Activated CD8-positive, alpha-beta T cell treated with anti-CD3 and anti-CD28 coated beads, Interleukin-2, amount 10 ng/mL, durations not matched to agents 7 days and 5 days (primary cell): ENCODE data around the gene FHDC1. TPM values are rescaled to one million over a fixed set of nuclear protein-coding genes. Genes with fewer than 3 reads are reported as not detected.

Experiments used
- ATAC-seq: fragments of 150-1000 bp; cut with Tn5 transposase; one replicate; pipeline ENCODE4 v1.10.0; 2021; ENCODE audit warnings: moderate library complexity
- CTCF ChIA-PET: fragments of 350-600 bp; sonication (Branson Sonifier 250); formaldehyde crosslinking; loops from one replicate; lab custom pipeline; 2021; ENCODE audit warnings: antibody characterized with exemption; lab: Charles Lee
- POLR2A ChIA-PET: fragments of 350-600 bp; sonication (Branson Sonifier 250); formaldehyde crosslinking; loops from one replicate; lab custom pipeline; 2021; ENCODE audit warnings: antibody characterized with exemption; lab: Charles Lee
- DNase-seq: peaks from one replicate; pipeline ENCODE4 v3.0.0-alpha.2; 2020
- H3K27ac Mint-ChIP-seq: one replicate; pipeline ENCODE4 v1.8.0; 2021; ENCODE audit warnings: mild to moderate bottlenecking, mixed read lengths
- H3K27me3 Mint-ChIP-seq: one replicate; pipeline ENCODE4 v1.8.0; 2021; ENCODE audit warnings: low read depth, mixed read lengths
- H3K36me3 Mint-ChIP-seq: one replicate; pipeline ENCODE4 v1.8.0; 2021; ENCODE audit warnings: low read depth, mixed read lengths
- H3K4me1 Mint-ChIP-seq: one replicate; pipeline ENCODE4 v1.8.0; 2021; ENCODE audit warnings: low read depth, mixed read lengths
- H3K4me3 Mint-ChIP-seq: one replicate; pipeline ENCODE4 v1.8.0; 2021; ENCODE audit warnings: mild to moderate bottlenecking, mixed read lengths
- H3K9me3 Mint-ChIP-seq: one replicate; pipeline ENCODE4 v1.8.0; 2022; ENCODE audit warnings: mixed read lengths; ENCODE audit not compliant: insufficient read depth
- total RNA-seq, 2 experiments: library from RNA; stranded (reverse); gene quantifications; one replicate each; pipeline ENCODE4 v1.2.3, GENCODE V29; 2021

Gene FHDC1
- total RNA-seq, 2 experiments from 2014 or later = 0.13 to 0.24 TPM

GRCh38 chr4:153001626-153002025 lies 65.5 kb downstream of the FHDC1 start:
- ATAC-seq (no peak), DNase-seq (no peak)
- H3K27ac Mint-ChIP-seq = no peak overlapping the region
- no peaks in the 10 kb centered on the region for H3K4me1 Mint-ChIP-seq
- no peak overlapping the region for H3K4me3 Mint-ChIP-seq
- H3K27me3 Mint-ChIP-seq = peaks cover 14% of the 10 kb centered on the region
- H3K36me3 Mint-ChIP-seq = no peaks in the 10 kb centered on the region
- CTCF ChIA-PET = no interaction called here
- POLR2A ChIA-PET = no interaction called here
- H3K9me3 Mint-ChIP-seq = no peaks in the 10 kb centered on the region

- no peak for ATAC-seq
- ChIA-PET CTCF (no interaction called here), POLR2A (no interaction called here)
- H3K27ac Mint-ChIP-seq = no peak overlapping the region
- DNase-seq = no peak
- H3K4me1 Mint-ChIP-seq = no peaks in the 10 kb centered on the region
- H3K9me3 Mint-ChIP-seq = no peaks in the 10 kb centered on the region
- H3K4me3 Mint-ChIP-seq = no peak overlapping the region
- no peaks in the 10 kb centered on the region for H3K36me3 Mint-ChIP-seq
- H3K27me3 Mint-ChIP-seq = peaks cover 14% of the 10 kb centered on the region
Observed at GRCh38 chr4:153002110-153002509, 66.0 kb downstream of the FHDC1 start.

DNA sequence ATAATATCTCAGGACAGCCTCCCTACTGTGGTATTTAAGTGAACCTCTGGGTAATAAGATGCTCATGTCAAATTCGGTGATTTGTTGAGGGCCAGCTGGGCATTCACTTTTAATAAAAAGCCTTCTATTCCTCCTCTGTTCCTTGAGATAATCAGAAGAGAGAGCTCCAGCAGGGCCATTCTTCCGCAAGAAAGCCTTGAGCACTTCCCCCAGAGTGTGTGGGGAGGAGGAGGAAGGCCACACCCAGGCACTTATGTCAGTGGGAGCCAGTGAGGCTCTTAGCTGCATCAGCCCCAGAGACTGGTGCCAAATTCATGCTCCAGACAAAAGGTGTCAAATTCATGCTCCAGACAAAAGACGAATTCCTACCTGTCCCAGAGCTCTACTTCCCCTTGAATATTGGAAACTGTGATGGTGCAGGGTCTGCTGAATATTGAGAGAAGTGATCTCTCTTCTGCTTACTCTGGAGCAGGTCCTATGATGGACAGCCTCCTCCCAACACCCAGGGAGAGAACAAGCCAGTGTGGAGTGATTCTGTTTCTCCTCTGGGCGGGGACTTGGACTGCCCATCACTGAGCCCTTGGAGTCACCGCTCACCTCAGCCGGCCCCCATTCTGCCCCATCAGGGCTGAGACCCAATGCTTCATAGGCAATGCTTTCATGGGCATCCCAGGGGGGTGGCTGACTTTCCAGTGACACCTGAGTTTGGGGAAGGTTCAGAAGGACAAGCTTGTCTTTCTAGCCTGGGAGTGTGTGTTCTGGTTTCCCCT lies 68.1 kb downstream of the FHDC1 start:
- no peak for DNase-seq
- Mint-ChIP-seq H3K36me3 (no peaks in the 10 kb centered on the region), H3K27me3 (peaks cover 13% of the 10 kb centered on the region), H3K9me3 (no peaks in the 10 kb centered on the region), H3K4me1 (no peaks in the 10 kb centered on the region), H3K27ac (no peak overlapping the region), H3K4me3 (no peak overlapping the region)
- no peak for ATAC-seq
- POLR2A ChIA-PET = interaction anchor here (0.6 kb wide), 1 partner anchor 182 kb away, joined by 3 read pairs; no protein-coding TSS in a partner anchor
- CTCF ChIA-PET = no interaction called here

DNA sequence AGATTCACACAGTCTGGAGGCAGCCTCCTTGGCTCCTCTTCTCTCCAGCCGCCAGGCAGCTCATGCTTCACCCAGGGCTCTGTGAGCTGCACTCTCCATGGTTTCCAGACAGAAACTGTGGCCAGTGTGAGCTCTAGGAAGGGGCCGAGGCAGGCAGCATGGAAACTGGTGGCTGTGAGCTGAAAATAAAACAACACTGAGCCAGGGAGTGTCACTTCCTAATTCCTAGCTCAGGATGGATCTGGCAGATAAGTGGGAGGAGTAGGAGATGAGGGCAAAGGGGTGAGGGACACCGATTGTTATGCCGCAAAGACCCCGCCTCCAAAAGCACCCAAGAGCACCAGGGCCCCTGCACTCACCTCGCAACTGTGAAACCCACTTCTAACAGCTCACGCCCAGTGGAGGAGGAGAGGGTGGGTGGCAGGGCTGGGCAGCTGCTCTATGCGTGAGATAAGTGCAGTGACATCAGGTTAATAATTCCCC lies 69.8 kb downstream of the FHDC1 start:
- Mint-ChIP-seq H3K27me3 (peaks cover 9% of the 10 kb centered on the region), H3K4me3 (no peak overlapping the region)
- CTCF ChIA-PET = no interaction called here

GRCh38 chr4:153008578-153009199 lies 72.6 kb downstream of the FHDC1 start:
- H3K36me3 Mint-ChIP-seq = no peaks in the 10 kb centered on the region
- H3K4me1 Mint-ChIP-seq = no peaks in the 10 kb centered on the region
- H3K27ac Mint-ChIP-seq = no peak overlapping the region
- DNase-seq (no peak), ATAC-seq (no peak)
- no peak overlapping the region for H3K4me3 Mint-ChIP-seq
- H3K27me3 Mint-ChIP-seq = peaks cover 2% of the 10 kb centered on the region
- no peaks in the 10 kb centered on the region for H3K9me3 Mint-ChIP-seq
- CTCF ChIA-PET = interaction anchor here (2.1 kb wide), 1 partner anchor 75 kb away, joined by 4 read pairs; no protein-coding TSS in a partner anchor
- POLR2A ChIA-PET = interaction anchor here (0.9 kb wide), 1 partner anchor 45 kb away, joined by 3 read pairs; no protein-coding TSS in a partner anchor

More for the DNA sequence above, 69.8 kb downstream of the FHDC1 start:
- Mint-ChIP-seq H3K36me3 (no peaks in the 10 kb centered on the region), H3K27ac (no peak overlapping the region), H3K4me1 (no peaks in the 10 kb centered on the region), H3K9me3 (no peaks in the 10 kb centered on the region)
- DNase-seq (no peak), ATAC-seq (no peak)
- POLR2A ChIA-PET = no interaction called here

DNA sequence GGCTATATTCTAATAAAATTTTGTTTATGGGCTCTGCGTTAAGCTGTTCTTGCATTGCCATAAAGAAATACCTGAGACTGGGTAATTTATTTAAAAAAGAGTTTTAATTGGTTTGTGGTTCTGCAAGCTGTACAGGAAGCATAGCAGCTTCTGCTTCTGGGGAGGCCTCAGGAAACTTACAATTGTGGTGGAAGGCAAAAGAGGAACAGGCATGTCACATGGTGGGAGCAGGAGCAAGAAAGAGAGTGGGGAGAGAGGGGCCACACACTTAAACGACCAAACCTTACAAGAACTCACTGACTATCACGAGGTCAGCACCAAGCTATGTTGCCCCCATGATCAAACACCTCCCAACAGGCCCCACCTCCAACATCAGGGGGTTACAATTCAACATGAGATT lies 74.0 kb downstream of the FHDC1 start:
- no peak for DNase-seq
- ChIA-PET POLR2A (no interaction called here), CTCF (interaction anchor here (2.1 kb wide), 1 partner anchor 73 kb away, joined by 4 read pairs; no protein-coding TSS in a partner anchor)
- H3K4me1 Mint-ChIP-seq = no peaks in the 10 kb centered on the region
- ATAC-seq = no peak
- no peaks in the 10 kb centered on the region for H3K9me3 Mint-ChIP-seq
- H3K27me3 Mint-ChIP-seq = peaks cover 2% of the 10 kb centered on the region
- no peak overlapping the region for H3K27ac Mint-ChIP-seq
- H3K4me3 Mint-ChIP-seq = no peak overlapping the region
- H3K36me3 Mint-ChIP-seq = no peaks in the 10 kb centered on the region

- Mint-ChIP-seq H3K4me3 (no peak overlapping the region), H3K27me3 (peaks cover 3% of the 10 kb centered on the region), H3K4me1 (no peaks in the 10 kb centered on the region), H3K36me3 (no peaks in the 10 kb centered on the region), H3K9me3 (no peaks in the 10 kb centered on the region), H3K27ac (no peak overlapping the region)
- ChIA-PET CTCF (no interaction called here), POLR2A (no interaction called here)
- ATAC-seq (no peak), DNase-seq (no peak)
Observed at GRCh38 chr4:153013202-153013977, 77.3 kb downstream of the FHDC1 start.

GRCh38 chr4:153014460-153014859 lies 78.3 kb downstream of the FHDC1 start:
- no peaks in the 10 kb centered on the region for H3K4me1 Mint-ChIP-seq
- no peaks in the 10 kb centered on the region for H3K36me3 Mint-ChIP-seq
- H3K27me3 Mint-ChIP-seq = peaks cover 3% of the 10 kb centered on the region
- DNase-seq (no peak), ATAC-seq (no peak)
- H3K27ac Mint-ChIP-seq = no peak overlapping the region
- ChIA-PET CTCF (no interaction called here), POLR2A (interaction anchor here (0.6 kb wide), 1 partner anchor 70 kb away, joined by 3 read pairs; no protein-coding TSS in a partner anchor)
- no peak overlapping the region for H3K4me3 Mint-ChIP-seq
- no peaks in the 10 kb centered on the region for H3K9me3 Mint-ChIP-seq

DNA sequence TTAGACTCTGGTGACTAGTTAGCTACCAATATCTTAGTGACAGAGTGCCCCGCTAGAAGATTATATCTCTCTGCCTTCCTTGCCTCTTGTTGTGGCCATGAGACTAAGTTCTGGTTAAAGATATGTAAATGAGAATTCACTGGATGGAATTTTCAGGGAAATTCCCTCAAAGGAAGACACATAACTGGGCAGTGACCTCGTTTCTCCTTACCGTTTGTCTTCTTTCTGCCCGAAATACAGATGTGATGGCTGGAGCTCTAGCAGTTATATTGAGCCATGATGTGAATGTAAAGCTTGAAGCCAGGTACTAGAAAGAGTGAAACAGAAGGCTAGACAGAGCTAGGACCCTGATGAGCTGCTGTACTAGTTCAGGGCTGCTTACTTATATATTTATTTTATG lies 80.5 kb downstream of the FHDC1 start:
- ChIA-PET CTCF (no interaction called here), POLR2A (no interaction called here)
- Mint-ChIP-seq H3K36me3 (no peaks in the 10 kb centered on the region), H3K27me3 (peaks cover 3% of the 10 kb centered on the region), H3K4me3 (no peak overlapping the region), H3K27ac (no peak overlapping the region), H3K9me3 (no peaks in the 10 kb centered on the region), H3K4me1 (no peaks in the 10 kb centered on the region)
- no peak for ATAC-seq
- no peak for DNase-seq

- ATAC-seq = no peak
Observed at GRCh38 chr4:153018031-153018430, 81.9 kb downstream of the FHDC1 start.

GRCh38 chr4:153018684-153019083 lies 82.6 kb downstream of the FHDC1 start:
- Mint-ChIP-seq H3K4me1 (no peaks in the 10 kb centered on the region), H3K27me3 (peaks cover 2% of the 10 kb centered on the region), H3K27ac (no peak overlapping the region), H3K4me3 (no peak overlapping the region), H3K9me3 (no peaks in the 10 kb centered on the region), H3K36me3 (no peaks in the 10 kb centered on the region)
- DNase-seq (no peak), ATAC-seq (no peak)
- ChIA-PET POLR2A (no interaction called here), CTCF (no interaction called here)

More at GRCh38 chr4:153018031-153018430, 81.9 kb downstream of the FHDC1 start:
- DNase-seq = no peak
- H3K27me3 Mint-ChIP-seq = peaks cover 2% of the 10 kb centered on the region
- no peaks in the 10 kb centered on the region for H3K4me1 Mint-ChIP-seq
- no peaks in the 10 kb centered on the region for H3K9me3 Mint-ChIP-seq
- no peaks in the 10 kb centered on the region for H3K36me3 Mint-ChIP-seq
- no peak overlapping the region for H3K27ac Mint-ChIP-seq
- POLR2A ChIA-PET = no interaction called here
- CTCF ChIA-PET = no interaction called here
- H3K4me3 Mint-ChIP-seq = no peak overlapping the region
